HepG2 (cell line): Measurements from ENCODE around the gene SPIB. TPM values are rescaled to one million over a fixed set of nuclear protein-coding genes. Genes with fewer than 3 reads are reported as not detected.

Source experiments
- ATAC-seq: fragments of 200-7000 bp; cut with Tn5 transposase; 3 replicates; pipeline ENCODE4 v1.9.1; 2020; ENCODE audit warnings: mild to moderate bottlenecking, moderate library complexity
- BruUV-seq: library from RNA; stranded (reverse); fragments of 400-500 nt; replicated peaks from 2 replicates; lab custom pipeline; 2021; lab: Mats Ljungman, UMichigan
- CTCF ChIA-PET: fragments of 300-600 bp; formaldehyde crosslinking; extraction: SDS; loops from one replicate; lab custom pipeline; 2021; ENCODE audit warnings: low total read pairs, inconsistent platforms, low intra/inter-chr PET ratio; lab: Yijun Ruan, JAX
- POLR2A ChIA-PET: fragments of 350-600 bp; sonication (Branson Sonifier 250); formaldehyde crosslinking; loops from one replicate; lab custom pipeline; 2020; ENCODE audit warnings: antibody characterized with exemption, inconsistent platforms; lab: Yijun Ruan, JAX
- DNase-seq: peaks from one replicate; pipeline ENCODE4 v3.0.0-alpha.2; 2015; ENCODE audit warnings: low spot score
- FAIRE-seq: peaks from 3 replicates; lab custom pipeline; 2011; peaks lifted over from hg19 to GRCh38; lab: Jason Lieb, UNC
- H2AFZ ChIP-seq: one replicate; pipeline ENCODE4 v1.6.1; 2011; ENCODE audit warnings: low read length, inconsistent platforms
- H3K27ac ChIP-seq: fragments of 300-600 bp; 3 replicates; pipeline ENCODE4 v1.8.0; 2011; ENCODE audit warnings: mixed run types, mild to moderate bottlenecking, mixed read lengths, low read length, inconsistent platforms; ENCODE audit not compliant: insufficient read depth; ENCODE audit errors: extremely low read length
- H3K27me3 ChIP-seq, 2 experiments: fragments of 200-600 bp in 1 of 2; 2 replicates in 1 of 2; 3 replicates in 1 of 2; pipeline versions ENCODE4 v1.6.0 to v1.8.0; 2011; ENCODE audit warnings: low read length in 2 of 2, mild to moderate bottlenecking in 2 of 2, moderate library complexity in 2 of 2, inconsistent platforms in 1 of 2; ENCODE audit not compliant: insufficient read depth in 2 of 2, control insufficient read depth in 1 of 2
- H3K36me3 ChIP-seq, 2 experiments: fragments of 200-600 bp in 1 of 2; replicated peaks in 1 of 2; 2 replicates in 1 of 2; 3 replicates in 1 of 2; pipeline versions ENCODE4 v1.5.1 to v1.8.0; 2011; ENCODE audit warnings: low read length in 2 of 2, inconsistent platforms in 1 of 2; ENCODE audit not compliant: insufficient read depth in 2 of 2, control insufficient read depth in 1 of 2
- H3K4me1 ChIP-seq: 2 replicates; pipeline ENCODE4 v1.5.1; 2012; ENCODE audit warnings: low read length, inconsistent platforms; ENCODE audit not compliant: insufficient read depth
- H3K4me2 ChIP-seq: 2 replicates; pipeline ENCODE4 v1.6.0; 2011; ENCODE audit warnings: low read depth, low read length, inconsistent platforms
- H3K4me3 ChIP-seq, 3 experiments: fragments of 200-600 bp in 1 of 3; sonication (generic), shearing (Covaris generic) in 1 of 3; replicated peaks in 1 of 3; 2 replicates each; pipeline ENCODE4 v1.5.1; 2011 to 2016; ENCODE audit warnings: low read length in 3 of 3, inconsistent platforms in 2 of 3, low read depth in 2 of 3, mild to moderate bottlenecking in 2 of 3, control low read depth in 1 of 3, mixed read lengths in 1 of 3; ENCODE audit not compliant: insufficient read depth in 1 of 3
- H3K79me2 ChIP-seq: one replicate; pipeline ENCODE4 v1.6.1; 2011; ENCODE audit warnings: low read length, inconsistent platforms; ENCODE audit not compliant: insufficient read depth
- H3K9ac ChIP-seq: 2 replicates; pipeline ENCODE4 v1.6.0; 2011; ENCODE audit warnings: mild to moderate bottlenecking, low read depth, low read length, inconsistent platforms; ENCODE audit not compliant: insufficient read depth
- H3K9me3 ChIP-seq: 2 replicates; pipeline ENCODE4 v1.5.1; 2012; ENCODE audit warnings: mild to moderate bottlenecking, low read length
- H4K20me1 ChIP-seq: 2 replicates; pipeline ENCODE4 v1.6.0; 2011; ENCODE audit warnings: inconsistent platforms, mild to moderate bottlenecking, low read length, moderate library complexity; ENCODE audit not compliant: insufficient read depth
- E2F1 ChIP-seq: sonication (generic); formaldehyde crosslinking; IDR thresholded peaks from 2 replicates; pipeline ENCODE4 v1.5.0; 2020; ENCODE audit warnings: missing genetic modification reagents
- MNT ChIP-seq: fragments of 450-650 bp; IDR thresholded peaks from 2 replicates; pipeline ENCODE4 v1.6.1; 2016
- WGBS: methylation state at CpG from one replicate; pipeline ENCODE4 v1.1.6; 2017; ENCODE audit warnings: low lambda C conversion rate; 5-methylcytosine and 5-hydroxymethylcytosine counted together
- in situ Hi-C: cut with HindIII; loops from 2 replicates; pipeline ENCODE4 v1.10.0; 2017; ENCODE audit warnings: low pct_unique_long_range_greater_than_20kb; ENCODE audit not compliant: extremely low pct_ligation_motif_present
- intact Hi-C: fragments of 100-400 bp; cut with micrococcal nuclease; formaldehyde crosslinking; loops from one replicate; pipeline ENCODE4 v1.10.0; 2022; ENCODE audit not compliant: unreplicated experiment
- polyA plus RNA-seq, 8 experiments: library from polyadenylated mRNA; depleted of rRNA in 3 of 8; stranded (reverse) in 7 of 8; unstranded in 1 of 8; fragments of >200 nt; fragmentation: Illumina TruSeq in 4 of 8; extraction: Trizol in 4 of 8; gene quantifications; 2 replicates each; pipeline versions ENCODE4 v1.2.1 to v1.2.3, GENCODE V29; 2011 to 2016; ENCODE audit warnings: low read depth in 4 of 8, missing spikeins in 1 of 8, mixed read lengths in 1 of 8; ENCODE audit not compliant: insufficient read depth in 1 of 8
- total RNA-seq, 5 experiments: library from RNA; depleted of rRNA; stranded (reverse); fragments of >200 nt; fragmentation: Illumina TruSeq; extraction: Trizol; gene quantifications; 2 replicates each; pipeline ENCODE4 v1.2.3, GENCODE V29; 2016; ENCODE audit warnings: low read depth in 1 of 5

SPIB gene
- total and polyA plus RNA-seq, 2 of the 13 experiments (the other 11 are each of a cell fraction or from before 2014, with no cell fraction given), result 0.04 TPM; not detected in 1

- ATAC-seq, result no peak
- intact Hi-C loops (no loop called here), in situ Hi-C loops (no loop called here)
- ChIA-PET CTCF (no interaction called here), POLR2A (no interaction called here)
- H3K79me2 ChIP-seq, result no peaks in the 10 kb centered on the region
- no peak overlapping the region for H3K27ac ChIP-seq
- no peaks in the 10 kb centered on the region for H3K4me1 ChIP-seq
- BruUV-seq, result no TSS peak
- no peak overlapping the region for H3K4me3 ChIP-seq
- 15% methylated on average over 4 of the region's 14 CpGs for WGBS
- TF ChIP-seq E2F1 (CRISPR knock-in tag) (no peak), MNT (peak; percentile 81)
- H3K4me2 ChIP-seq, result no peak overlapping the region
- no peak overlapping the region for H3K9ac ChIP-seq
- FAIRE-seq, result no peak
- H2AFZ ChIP-seq, result no peak overlapping the region
- no peak for DNase-seq
- H3K27me3 ChIP-seq, result peaks cover 1 to 11% of the 10 kb centered on the region in 2 experiments; a peak in 2 of 5 replicates
- H3K9me3 ChIP-seq, result no peaks in the 10 kb centered on the region
- no peaks in the 10 kb centered on the region for H3K36me3 ChIP-seq
- H4K20me1 ChIP-seq, result no peaks in the 10 kb centered on the region
These were observed 30.6 kb downstream of the SPIB start for GRCh38 chr19:50449236-50449899.
